ENCODE measurements around the gene LTBP2.

LTBP2 gene

GRCh38 chr14:74503291-74503937 is 108.6 kb downstream of the LTBP2 start:
- no peak for DNase-seq

DNA sequence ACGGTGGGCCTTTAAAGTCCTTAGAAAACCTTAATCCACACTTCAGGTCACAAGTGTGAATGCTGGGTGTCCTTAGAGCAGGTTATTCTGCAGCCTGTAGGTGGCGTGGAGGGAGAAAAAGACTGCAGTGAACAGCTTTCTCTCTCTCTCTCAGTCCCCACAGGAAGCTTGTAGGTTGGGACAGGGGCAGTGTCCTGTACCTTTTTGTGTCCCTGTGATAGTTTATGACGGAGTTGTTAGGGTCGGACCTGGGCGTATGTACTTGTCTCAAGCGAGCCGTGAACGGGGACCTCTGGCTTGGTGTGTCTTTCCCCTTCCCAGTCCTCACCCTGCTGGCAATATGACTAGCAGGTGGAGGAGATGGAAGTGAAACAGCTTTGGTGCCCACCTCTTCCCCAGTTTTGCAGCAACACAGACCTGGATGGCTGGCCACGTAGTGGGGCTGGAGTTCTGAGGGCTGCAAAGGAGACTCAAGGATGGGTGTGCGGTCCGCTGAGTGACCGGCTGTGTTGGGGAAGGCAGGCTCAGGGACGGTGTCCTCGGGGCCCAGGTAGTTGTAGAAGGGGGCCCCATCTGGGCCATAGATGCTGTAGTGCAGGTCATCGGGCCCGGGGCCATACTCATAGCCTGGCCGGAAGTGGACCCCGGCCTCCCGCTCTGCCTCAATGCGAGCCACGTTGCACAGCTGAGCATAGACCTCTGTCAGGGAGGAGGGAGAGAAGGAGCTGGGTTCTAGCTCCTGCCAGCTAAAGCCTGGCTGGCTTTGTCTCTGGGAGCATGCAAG is 109.6 kb downstream of the LTBP2 start:
- DNase-seq = no peak

GRCh38 chr14:74501691-74502090 is 110.3 kb downstream of the LTBP2 start:
- DNase-seq = no peak

- no peak for DNase-seq
These were observed 110.9 kb downstream of the LTBP2 start for GRCh38 chr14:74501135-74501614.

GRCh38 chr14:74500417-74501134 is 111.5 kb downstream of the LTBP2 start:
- DNase-seq = no peak

GRCh38 chr14:74495356-74495755 is 116.7 kb downstream of the LTBP2 start:
- no peak for DNase-seq

- peak; percentile 100 for DNase-seq
These were observed 118.4 kb downstream of the LTBP2 start, which contains the start of gene ISCA2 for GRCh38 chr14:74493343-74494261. Gene ISCA2 (plus strand): TSS chr14:74493765. CDS start chr14:74493775, 10 bp downstream.

DNA sequence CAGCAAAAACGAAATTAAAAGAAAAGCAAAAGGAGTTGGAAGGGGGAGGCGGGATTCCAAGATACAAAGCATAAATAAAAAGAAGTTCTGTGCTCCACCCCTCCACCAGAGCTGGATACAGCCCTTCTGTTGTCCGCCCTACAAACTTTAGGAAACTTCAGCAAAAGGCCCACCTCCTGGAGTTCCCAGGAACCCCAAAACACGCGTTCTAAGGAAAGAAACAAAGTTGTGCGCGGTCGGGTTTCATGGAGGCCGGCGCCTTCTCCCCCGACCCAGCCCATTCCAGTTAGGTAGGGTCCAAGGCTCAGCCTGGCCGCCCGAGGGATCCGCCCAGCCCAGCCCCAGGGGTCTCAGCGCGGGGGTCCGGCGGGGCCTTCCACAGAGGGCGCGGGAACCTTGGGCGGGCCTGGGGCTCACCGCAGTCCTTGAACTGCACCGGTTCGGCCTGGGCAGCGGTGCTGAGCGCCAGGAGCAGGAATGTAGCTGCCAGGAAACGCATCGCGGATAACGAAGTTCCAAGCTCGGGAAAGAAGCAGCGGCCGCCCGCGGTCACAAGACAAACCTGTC is 119.2 kb downstream of the LTBP2 start, which contains the start of gene NPC2:
TSS of gene NPC2 (minus strand) at position 530 of the 567 bp plus-strand sequence. CDS start at position 499, 31 bp downstream.
- DNase-seq = no peak

DNA sequence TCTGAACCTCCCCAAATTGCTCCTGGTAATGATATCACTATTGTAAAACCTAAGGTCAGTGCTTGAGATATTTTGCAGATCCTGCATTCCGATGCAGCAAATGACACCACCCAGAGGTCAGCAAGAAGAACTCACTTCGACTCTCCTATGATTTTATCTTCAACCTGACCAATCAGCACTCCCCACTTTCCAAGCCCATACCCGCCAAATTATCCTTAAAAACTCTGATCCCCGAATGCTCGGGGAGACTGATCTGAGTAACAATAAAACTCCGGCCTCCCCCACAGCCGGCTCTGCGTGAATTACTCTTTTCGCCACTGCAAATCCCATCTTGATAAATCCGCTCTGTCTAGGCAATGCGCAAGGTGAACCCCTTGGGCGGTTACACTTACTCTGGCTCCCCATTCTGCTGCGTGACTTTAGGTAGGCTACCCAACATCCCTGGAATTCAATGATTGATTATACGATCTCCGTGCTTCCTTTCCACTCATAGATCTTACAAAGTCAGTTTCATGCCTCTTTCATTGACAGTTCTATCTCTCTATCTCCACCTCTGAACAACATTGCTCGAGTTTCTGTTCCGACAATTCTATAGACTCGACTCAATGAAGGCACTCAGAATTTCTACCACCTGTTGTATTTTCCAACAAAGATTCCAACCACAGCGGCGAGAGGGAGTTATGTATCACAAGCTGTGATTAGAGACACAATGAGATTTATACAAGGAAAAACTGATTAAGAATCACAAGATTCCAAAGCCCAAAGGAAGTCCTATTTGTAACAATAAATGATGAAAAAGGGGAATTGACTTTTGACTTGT is 119.9 kb downstream of the LTBP2 start:
- no peak for DNase-seq

DNA sequence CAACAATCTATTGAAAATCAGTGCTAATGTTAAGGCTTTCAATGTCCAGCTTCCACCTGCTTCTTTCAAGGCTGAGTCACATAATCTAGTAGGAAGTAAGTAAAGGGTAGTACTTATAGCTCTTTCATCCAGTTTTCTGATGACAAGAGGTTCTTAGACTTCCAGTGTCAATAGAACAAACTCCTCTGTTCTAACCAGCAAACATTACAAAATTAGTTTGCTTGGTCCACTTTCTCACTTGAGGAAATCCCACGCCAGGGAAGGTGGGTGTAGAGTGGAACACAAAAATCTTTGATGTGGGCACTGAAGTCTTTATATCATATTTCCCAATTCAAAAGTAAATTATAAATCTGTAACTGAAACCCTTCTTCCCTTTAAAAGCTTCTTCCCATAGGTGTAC is 121.6 kb downstream of the LTBP2 start:
- DNase-seq = no peak

GRCh38 chr14:74488786-74489397 is 123.1 kb downstream of the LTBP2 start:
- DNase-seq = no peak

GRCh38 chr14:74486164-74486563 is 125.9 kb downstream of the LTBP2 start:
- DNase-seq = no peak

- no peak for DNase-seq
These were observed 128.7 kb downstream of the LTBP2 start for GRCh38 chr14:74483321-74483720.

GRCh38 chr14:74482571-74482970 is 129.5 kb downstream of the LTBP2 start:
- no peak for DNase-seq

GRCh38 chr14:74480046-74480445 is 132.0 kb downstream of the LTBP2 start:
- no peak for DNase-seq

GRCh38 chr14:74478996-74479635 is 132.9 kb downstream of the LTBP2 start:
- DNase-seq = no peak

- no peak for DNase-seq
These were observed 135.4 kb downstream of the LTBP2 start for GRCh38 chr14:74476607-74477006.

DNA sequence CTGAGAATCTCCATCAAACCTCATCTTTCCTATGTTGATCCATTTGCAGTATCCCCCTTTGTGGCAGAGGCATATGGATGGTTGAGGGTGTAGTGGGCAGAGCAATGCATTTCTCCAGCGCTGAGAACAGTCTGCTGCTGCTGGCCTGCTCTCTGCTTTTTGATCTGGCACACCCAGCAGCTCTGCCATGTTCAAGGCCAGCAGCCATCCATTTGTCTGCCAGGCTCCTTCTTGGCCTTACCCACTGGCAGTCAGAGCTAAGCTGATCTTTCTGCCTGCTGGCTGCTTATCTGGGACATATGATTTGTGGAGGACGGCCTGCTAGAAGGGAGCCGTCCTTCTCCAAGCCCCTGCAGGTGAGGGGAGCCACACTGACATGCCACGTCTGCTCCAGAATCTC is 135.9 kb downstream of the LTBP2 start:
- DNase-seq = no peak

- no peak for DNase-seq
These were observed 136.4 kb downstream of the LTBP2 start for GRCh38 chr14:74475678-74476077.

- DNase-seq = no peak
These were observed 137.7 kb downstream of the LTBP2 start for GRCh38 chr14:74474376-74474775.

All from activated CD4-positive, alpha-beta T cell treated with anti-CD3 and anti-CD28 coated beads for 48 hours (primary cell).